ENCODE results near the gene SHMT2. TPM values are rescaled to one million over a fixed set of nuclear protein-coding genes. Genes with fewer than 3 reads are reported as not detected.

SHMT2 gene
- total RNA-seq, 1 experiment from 2014 or later, result 280 TPM

- H2AFZ ChIP-seq (ENCODE audit: low read depth, low read length, poor library complexity, severe bottlenecking), result no peak overlapping the region
- intact Hi-C loops (cut with micrococcal nuclease), result no loop called here
- no peaks in the 10 kb centered on the region for H3K27me3 ChIP-seq (ENCODE audit: insufficient read depth, low read length)
- H3K36me3 ChIP-seq (ENCODE audit: control insufficient read depth in 1 of 2, insufficient read depth in 2 of 2, low read length in 2 of 2), result no peaks in the 10 kb centered on the region; a peak in 1 of 4 replicates
- BruUV-seq (replicated peaks), result no TSS peak
- ChIA-PET CTCF (interaction anchor here (0.9 to 2.7 kb wide), 3 partner anchors 53 to 112 kb away, joined by 3 to 25 read pairs (median 5); partner anchors contain the start of gene LRP1), POLR2A (no interaction called here), RAD21 (ENCODE audit: low non-redundant PET in 1 of 2, low total read pairs in 2 of 2, uncharacterized antibody in 2 of 2, unreplicated experiment in 2 of 2) (interaction anchor here in 1 of 2 experiments (1.3 kb wide), 1 partner anchor 112 kb away, joined by 3 read pairs; no protein-coding TSS in a partner anchor)
- no peaks in the 10 kb centered on the region for H3K9me3 ChIP-seq (ENCODE audit: control insufficient read depth in 1 of 2, insufficient read depth in 1 of 2, low read depth in 1 of 2, low read length in 2 of 2)
- no peaks in the 10 kb centered on the region for H4K20me1 ChIP-seq (ENCODE audit: insufficient read depth)
- DNase-seq (ENCODE audit: low read depth, low spot score) (no peak), ATAC-seq (no peak)
- H3K9me2 ChIP-seq (ENCODE audit: insufficient read depth), result no peaks in the 10 kb centered on the region
- H3K4me1 ChIP-seq (ENCODE audit: control insufficient read depth in 1 of 2, insufficient read depth in 2 of 2, low read length in 2 of 2), result peaks cover 7 to 23% of the 10 kb centered on the region in 2 experiments
- H3K4me2 ChIP-seq (ENCODE audit: low read length), result no peak overlapping the region
- TF ChIP-seq POLR2AphosphoS5 (IDR thresholded peaks at IDR 0.05; ENCODE audit: low read depth, low read length) (no peak), POLR2A (IDR thresholded peaks at IDR 0.05; ENCODE audit: borderline replicate concordance, extremely low read depth, insufficient read depth, insufficient read length) (no peak), CBX3 (IDR thresholded peaks at IDR 0.05; ENCODE audit: low read depth) (no peak), ATF3 (IDR thresholded peaks at IDR 0.05) (no peak), FOSL1 (IDR thresholded peaks at IDR 0.05; ENCODE audit: low read depth) (no peak), EZH2 (IDR thresholded peaks at IDR 0.05) (no peak), JUND (IDR thresholded peaks at IDR 0.05) (no peak), ELF1 (IDR thresholded peaks at IDR 0.05; ENCODE audit: borderline replicate concordance, low read depth) (no peak)
- no peak overlapping the region for H3K27ac ChIP-seq (ENCODE audit: low read depth, low read length)
- no peak overlapping the region for H3K4me3 ChIP-seq (replicated peaks in 1 of 2; ENCODE audit: low read depth in 1 of 2, low read length in 2 of 2)
- no peaks in the 10 kb centered on the region for H3K79me2 ChIP-seq (ENCODE audit: insufficient read depth, low read length)
- no peak overlapping the region for H3K9ac ChIP-seq (ENCODE audit: low read length)
Measured at GRCh38 chr12:57181072-57181471, 48.4 kb upstream of the SHMT2 start.

GRCh38 chr12:57181561-57182155 lies 47.9 kb upstream of the SHMT2 start:
- ATAC-seq, result no peak
- no peak overlapping the region for H2AFZ ChIP-seq (ENCODE audit: low read depth, low read length, poor library complexity, severe bottlenecking)
- no peaks in the 10 kb centered on the region for H3K9me2 ChIP-seq (ENCODE audit: insufficient read depth)
- no peaks in the 10 kb centered on the region for H3K27me3 ChIP-seq (ENCODE audit: insufficient read depth, low read length)
- no peaks in the 10 kb centered on the region for H4K20me1 ChIP-seq (ENCODE audit: insufficient read depth)
- ChIA-PET POLR2A (no interaction called here), CTCF (interaction anchor here (0.9 to 2.7 kb wide), 6 partner anchors 54 to 113 kb away, joined by 3 to 25 read pairs (median 8); partner anchors contain the start of gene LRP1), RAD21 (ENCODE audit: low non-redundant PET in 1 of 2, low total read pairs in 2 of 2, uncharacterized antibody in 2 of 2, unreplicated experiment in 2 of 2) (interaction anchor here in 1 of 2 experiments (0.7 to 1.3 kb wide), 2 partner anchors 8 to 112 kb away, joined by 3 read pairs; no protein-coding TSS in a partner anchor)
- H3K9ac ChIP-seq (ENCODE audit: low read length), result no peak overlapping the region
- no peak overlapping the region for H3K27ac ChIP-seq (ENCODE audit: low read depth, low read length)
- no peaks in the 10 kb centered on the region for H3K36me3 ChIP-seq (ENCODE audit: control insufficient read depth in 1 of 2, insufficient read depth in 2 of 2, low read length in 2 of 2)
- no peak for DNase-seq (ENCODE audit: low read depth, low spot score)
- peaks cover 2 to 17% of the 10 kb centered on the region in 2 experiments; a peak in 3 of 4 replicates for H3K4me1 ChIP-seq (ENCODE audit: control insufficient read depth in 1 of 2, insufficient read depth in 2 of 2, low read length in 2 of 2)
- BruUV-seq (replicated peaks), result no TSS peak
- H3K79me2 ChIP-seq (ENCODE audit: insufficient read depth, low read length), result no peaks in the 10 kb centered on the region
- H3K4me3 ChIP-seq (replicated peaks in 1 of 2; ENCODE audit: low read depth in 1 of 2, low read length in 2 of 2), result no peak overlapping the region
- no peak overlapping the region for H3K4me2 ChIP-seq (ENCODE audit: low read length)
- intact Hi-C loops (cut with micrococcal nuclease), result loop anchor here (2.0 kb wide), 2 partner anchors 57 to 173 kb away; no protein-coding TSS in a partner anchor
- H3K9me3 ChIP-seq (ENCODE audit: control insufficient read depth in 1 of 2, insufficient read depth in 1 of 2, low read depth in 1 of 2, low read length in 2 of 2), result no peaks in the 10 kb centered on the region
- TF ChIP-seq ZNF274 (IDR thresholded peaks at IDR 0.05; ENCODE audit: low read depth, low read length) (no peak), EZH2phosphoT487 (IDR thresholded peaks at IDR 0.05; ENCODE audit: borderline replicate concordance) (no peak), FOSL1 (IDR thresholded peaks at IDR 0.05; ENCODE audit: low read depth) (no peak), MAX (IDR thresholded peaks at IDR 0.05) (no peak), ZFX (IDR thresholded peaks at IDR 0.05) (no peak), POLR2A (IDR thresholded peaks at IDR 0.05; ENCODE audit: borderline replicate concordance, extremely low read depth, insufficient read depth, insufficient read length) (no peak), ATF3 (IDR thresholded peaks at IDR 0.05) (no peak), RAD21 (IDR thresholded peaks at IDR 0.05; ENCODE audit: low read depth) (no peak), SIN3A (IDR thresholded peaks at IDR 0.05; ENCODE audit: low read depth) (no peak), CEBPB (IDR thresholded peaks at IDR 0.05; ENCODE audit: low read depth) (no peak), EZH2 (IDR thresholded peaks at IDR 0.05) (no peak)
- TF ChIP-seq, protein P1, sequence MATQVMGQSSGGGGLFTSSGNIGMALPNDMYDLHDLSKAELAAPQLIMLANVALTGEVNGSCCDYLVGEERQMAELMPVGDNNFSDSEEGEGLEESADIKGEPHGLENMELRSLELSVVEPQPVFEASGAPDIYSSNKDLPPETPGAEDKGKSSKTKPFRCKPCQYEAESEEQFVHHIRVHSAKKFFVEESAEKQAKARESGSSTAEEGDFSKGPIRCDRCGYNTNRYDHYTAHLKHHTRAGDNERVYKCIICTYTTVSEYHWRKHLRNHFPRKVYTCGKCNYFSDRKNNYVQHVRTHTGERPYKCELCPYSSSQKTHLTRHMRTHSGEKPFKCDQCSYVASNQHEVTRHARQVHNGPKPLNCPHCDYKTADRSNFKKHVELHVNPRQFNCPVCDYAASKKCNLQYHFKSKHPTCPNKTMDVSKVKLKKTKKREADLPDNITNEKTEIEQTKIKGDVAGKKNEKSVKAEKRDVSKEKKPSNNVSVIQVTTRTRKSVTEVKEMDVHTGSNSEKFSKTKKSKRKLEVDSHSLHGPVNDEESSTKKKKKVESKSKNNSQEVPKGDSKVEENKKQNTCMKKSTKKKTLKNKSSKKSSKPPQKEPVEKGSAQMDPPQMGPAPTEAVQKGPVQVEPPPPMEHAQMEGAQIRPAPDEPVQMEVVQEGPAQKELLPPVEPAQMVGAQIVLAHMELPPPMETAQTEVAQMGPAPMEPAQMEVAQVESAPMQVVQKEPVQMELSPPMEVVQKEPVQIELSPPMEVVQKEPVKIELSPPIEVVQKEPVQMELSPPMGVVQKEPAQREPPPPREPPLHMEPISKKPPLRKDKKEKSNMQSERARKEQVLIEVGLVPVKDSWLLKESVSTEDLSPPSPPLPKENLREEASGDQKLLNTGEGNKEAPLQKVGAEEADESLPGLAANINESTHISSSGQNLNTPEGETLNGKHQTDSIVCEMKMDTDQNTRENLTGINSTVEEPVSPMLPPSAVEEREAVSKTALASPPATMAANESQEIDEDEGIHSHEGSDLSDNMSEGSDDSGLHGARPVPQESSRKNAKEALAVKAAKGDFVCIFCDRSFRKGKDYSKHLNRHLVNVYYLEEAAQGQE (IDR thresholded peaks at IDR 0.05; ENCODE audit: low read depth), result no peak
